HG03039 (cell line): Measurements from ENCODE around the gene HOXD13.

ENCODE experiments used
- ATAC-seq: cut with Tn5 transposase; IDR thresholded peaks from one replicate; pipeline ENCODE4 v1.9.1; 2021; ENCODE audit warnings: mild to moderate bottlenecking, moderate library complexity; ENCODE audit not compliant: unreplicated experiment

Gene HOXD13

GRCh38 chr2:176130957-176131847 lies 38.7 kb downstream of the HOXD13 start:
- ATAC-seq: no peak

DNA sequence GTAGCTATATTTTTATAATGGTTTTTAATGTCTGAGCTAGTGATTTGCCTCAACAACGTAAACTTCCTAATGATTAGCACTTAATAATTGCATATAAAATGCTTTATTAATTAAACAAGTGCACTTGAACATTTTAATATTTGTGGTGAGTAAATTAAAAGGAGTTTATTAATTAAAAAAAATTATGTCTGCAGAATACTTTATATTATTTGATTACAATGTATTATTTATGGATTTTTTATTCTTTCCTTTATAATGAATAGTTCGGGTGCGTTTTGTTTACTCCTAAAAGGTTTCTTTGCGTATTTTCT lies 39.3 kb downstream of the HOXD13 start:
- no peak for ATAC-seq

DNA sequence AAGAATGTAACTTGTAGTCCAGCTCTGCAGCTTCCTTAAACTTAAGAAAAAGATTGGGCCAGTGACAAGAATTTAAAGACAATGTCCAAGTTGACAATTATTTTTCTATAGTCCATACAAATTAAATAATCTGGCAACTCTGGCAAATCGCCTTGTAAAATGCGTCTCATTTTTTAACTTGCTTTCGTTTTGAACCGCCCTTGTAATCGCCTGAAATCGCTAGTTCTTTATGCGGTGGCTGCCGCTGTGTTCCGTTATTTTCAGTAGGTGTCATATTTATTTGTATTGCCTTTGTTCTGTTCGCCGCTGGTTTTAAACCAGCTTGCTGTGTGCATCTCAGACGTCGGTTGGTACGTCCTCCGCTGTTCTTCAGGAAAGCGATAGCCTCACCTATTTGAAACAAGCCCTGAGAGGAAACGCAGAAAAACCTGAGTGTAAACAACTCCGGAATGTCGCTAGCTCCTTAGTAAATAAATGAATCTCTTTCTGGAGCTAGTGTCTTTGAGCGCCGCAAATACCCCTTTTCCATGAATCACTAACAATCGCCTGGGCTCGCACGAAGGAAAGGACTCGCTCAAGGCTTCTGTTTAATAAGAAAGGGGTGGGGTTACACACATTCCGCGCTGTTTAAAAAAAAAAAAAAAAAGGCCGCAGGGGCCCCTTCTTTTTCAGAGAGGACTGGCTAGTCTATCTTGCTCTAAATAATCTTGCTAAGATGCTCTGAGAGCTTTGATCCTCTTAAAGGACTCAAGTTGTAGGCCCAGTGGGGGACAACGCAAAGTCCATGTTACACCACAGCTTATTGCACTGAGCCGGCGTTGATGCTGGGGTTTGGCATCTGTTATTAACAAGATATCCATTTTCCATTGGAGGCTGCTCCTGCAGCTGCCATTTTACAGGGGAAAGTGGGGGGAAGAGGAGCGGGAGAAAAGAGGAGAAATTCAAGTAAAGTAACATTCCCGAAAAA lies 40.0 kb downstream of the HOXD13 start:
- no peak for ATAC-seq

DNA sequence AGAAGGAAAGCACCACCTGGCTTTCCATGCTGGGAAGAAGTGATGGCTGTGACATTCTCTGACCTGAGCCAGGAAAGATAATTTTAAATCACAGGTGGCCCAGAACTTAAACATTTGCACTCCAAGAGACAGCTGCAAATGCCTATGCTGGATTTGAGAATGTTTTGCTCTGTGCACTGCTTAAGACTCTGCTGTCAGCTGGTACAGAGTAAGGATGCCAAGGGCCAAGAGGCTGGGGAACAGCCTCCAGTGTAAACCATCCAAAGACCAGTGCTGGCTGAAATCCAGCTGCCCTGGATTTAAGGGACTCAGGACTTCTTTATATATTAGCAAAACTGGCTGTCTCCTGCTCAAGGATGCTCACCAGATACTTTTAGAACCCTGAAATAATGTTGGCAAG lies 40.9 kb downstream of the HOXD13 start:
- ATAC-seq: no peak

DNA sequence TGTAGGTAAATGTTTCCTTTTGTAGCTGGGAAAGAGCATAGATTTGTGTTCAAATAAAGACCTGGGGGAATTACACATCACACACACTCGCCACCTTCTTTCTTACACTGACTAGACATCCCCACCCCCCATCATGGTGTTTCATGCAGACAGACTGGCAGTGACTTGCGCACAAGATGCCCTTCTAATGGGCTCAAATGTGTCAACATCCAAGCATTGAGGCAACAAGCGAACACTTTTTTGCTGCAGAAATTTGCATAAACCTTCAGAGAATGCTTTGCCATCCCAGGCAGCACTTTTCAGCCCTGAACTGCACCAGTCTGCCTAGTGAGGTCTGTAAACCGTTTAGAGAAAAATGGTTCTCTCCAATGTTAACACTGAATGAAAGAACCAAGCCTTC lies 41.5 kb downstream of the HOXD13 start:
- no peak for ATAC-seq

- ATAC-seq: no peak
Measured at GRCh38 chr2:176135035-176135440, 42.5 kb downstream of the HOXD13 start.

DNA sequence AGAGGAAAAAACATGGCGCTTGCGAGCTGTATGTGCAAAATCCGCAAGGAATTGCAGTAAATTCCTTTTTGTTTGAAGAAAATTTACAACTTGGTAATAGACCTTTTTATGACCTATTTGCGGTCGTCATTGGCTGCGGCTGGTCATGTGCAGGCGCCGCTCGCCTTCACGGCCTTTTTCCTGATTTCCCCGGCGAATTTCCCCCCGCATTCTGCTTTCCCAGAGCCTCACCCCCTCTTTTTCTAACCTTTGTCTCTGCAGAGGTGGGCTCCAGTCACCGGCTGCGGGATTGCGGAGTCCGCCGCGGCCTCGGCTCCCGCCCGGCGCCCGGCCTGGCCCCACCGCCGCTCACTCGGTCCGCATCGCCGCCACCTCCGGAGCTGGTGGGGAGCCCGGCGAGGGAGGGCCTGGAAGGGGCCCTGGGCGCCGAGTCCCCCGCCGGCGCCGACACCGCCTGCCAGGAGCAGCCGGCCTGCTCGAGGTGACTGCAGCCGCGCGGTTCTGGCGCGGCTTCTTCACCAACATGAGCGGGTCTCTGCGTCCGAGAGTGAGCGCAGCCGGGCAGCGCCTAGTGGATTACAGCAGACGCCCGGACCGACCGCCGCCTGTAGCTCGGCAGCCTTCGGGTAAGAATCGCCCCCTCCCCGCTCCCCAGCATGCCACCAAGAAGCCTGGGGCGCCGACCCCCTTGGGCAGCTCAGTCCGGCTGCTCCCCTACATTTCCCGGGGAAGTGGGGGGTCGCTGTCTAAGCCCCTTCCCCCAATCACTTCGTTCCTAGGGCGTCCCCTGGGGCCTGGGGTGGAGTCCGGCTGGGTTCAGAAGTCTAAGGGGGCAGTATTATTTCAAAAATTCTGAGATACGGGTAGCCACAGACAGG lies 44.1 kb downstream of the HOXD13 start:
- ATAC-seq: no peak

DNA sequence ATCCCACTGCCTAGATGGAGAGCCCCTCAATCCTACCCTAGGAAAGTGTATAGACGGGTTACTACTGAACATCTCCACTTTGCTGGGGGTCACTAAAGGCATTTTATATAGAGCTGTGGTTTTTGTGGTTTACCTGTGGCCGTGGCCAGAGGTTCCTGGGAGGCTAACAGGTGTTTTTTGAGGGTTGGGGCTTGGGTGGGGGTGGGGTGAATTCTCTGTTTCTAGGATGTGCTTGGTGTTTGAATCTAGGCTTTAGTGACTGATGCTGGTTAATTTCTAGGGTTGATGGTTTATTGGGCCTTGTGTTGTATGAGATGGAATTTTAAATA lies 44.7 kb downstream of the HOXD13 start:
- ATAC-seq: no peak

DNA sequence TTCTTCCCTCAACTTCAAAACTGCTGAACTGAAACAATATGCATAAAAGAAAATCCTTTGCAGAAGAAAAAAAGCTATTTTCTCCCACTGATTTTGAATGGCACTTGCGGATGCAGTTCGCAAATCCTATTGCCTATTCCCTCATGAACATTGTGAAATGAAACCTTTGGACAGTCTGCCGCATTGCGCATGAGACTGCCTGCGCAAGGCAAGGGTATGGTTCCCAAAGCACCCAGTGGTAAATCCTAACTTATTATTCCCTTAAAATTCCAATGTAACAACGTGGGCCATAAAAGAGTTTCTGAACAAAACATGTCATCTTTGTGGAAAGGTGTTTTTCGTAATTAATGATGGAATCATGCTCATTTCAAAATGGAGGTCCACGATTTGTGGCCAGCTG lies 45.4 kb downstream of the HOXD13 start:
- ATAC-seq: no peak

GRCh38 chr2:176138526-176138922 lies 46.0 kb downstream of the HOXD13 start:
- ATAC-seq: no peak

DNA sequence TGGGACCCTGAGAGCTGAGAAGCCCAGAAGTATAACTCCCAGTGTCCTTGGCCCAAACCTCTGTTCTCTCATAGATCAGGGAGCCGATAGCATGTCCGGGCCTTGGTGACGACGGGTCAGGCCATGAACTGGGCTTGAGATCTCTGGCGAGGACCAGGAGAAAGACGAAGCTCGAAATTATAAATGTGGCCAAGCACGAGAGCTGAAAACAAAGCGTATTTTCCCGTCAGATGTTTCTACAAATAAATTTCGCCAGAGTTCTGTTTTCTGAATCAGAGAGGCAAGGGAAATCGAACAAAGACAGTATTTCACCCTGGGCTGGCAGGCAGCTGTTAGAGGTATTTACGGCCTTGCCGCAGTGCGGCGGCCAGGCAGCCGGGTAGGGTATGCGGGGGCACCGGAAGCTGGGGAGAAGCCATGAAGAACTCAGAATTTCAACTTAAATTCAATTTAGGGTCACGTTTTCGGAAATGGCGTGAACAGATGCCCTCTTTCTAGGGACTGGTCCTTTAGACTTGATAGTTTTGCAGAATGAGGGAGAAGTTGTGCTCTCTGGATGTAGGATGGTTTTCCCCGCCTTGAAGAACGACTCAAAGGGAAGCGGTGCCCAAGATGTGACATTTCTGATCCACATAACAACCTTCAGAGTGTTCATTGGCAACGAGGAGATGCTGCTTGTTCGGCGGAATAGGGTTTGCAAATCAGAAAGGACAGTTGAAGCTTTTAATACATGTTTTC lies 46.6 kb downstream of the HOXD13 start:
- no peak for ATAC-seq

DNA sequence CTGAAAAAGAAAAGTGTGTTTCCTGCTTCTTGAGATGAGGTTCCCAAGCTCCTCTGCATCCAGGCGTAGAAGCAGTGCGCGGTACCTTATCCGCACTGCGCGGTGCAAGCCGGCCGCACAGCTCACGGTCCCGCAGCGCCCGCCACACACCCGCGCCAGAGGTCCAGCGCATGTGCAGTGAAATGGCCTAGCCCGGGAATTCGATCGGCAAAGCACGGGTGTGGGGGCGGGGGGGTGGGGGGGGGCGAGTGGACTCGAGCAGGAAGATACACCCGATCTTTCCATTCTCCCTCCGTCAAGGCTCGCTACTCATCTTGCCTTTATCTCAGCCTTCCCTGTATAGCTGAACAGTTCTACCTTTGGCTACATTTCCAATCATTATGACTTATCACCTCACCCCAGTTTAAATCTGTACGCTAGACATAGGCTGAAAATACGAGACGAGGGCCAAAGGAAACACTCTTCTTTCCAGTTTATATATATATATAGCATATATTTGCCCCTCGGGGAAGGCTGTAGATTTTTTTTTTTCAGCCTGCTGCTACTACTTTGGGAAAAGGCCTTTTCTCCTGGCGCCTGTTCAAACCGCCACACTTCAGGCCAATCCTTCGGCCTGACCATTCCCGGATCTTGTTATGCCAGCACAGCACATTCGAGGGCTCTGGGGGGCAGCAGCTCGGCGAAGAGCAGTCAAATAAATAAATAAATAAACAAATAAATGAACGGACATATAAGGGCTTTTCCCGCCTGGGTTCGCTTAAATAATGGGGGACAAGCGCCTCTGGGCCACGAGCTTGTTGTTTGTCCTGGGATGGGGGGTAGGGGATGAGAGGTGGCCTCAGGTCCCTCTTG lies 47.4 kb downstream of the HOXD13 start:
- no peak for ATAC-seq

GRCh38 chr2:176140513-176141317 lies 48.2 kb downstream of the HOXD13 start:
- peak; percentile 83 for ATAC-seq

- ATAC-seq: no peak
Measured at GRCh38 chr2:176142281-176142680, 49.8 kb downstream of the HOXD13 start.
